Fibroblast of skin of right quadriceps (primary cell): Measurements from ENCODE around the gene SKIDA1.

Experiments
- DNase-seq: peaks from one replicate; pipeline ENCODE4 v3.0.0-alpha.2; 2013

The SKIDA1 gene

GRCh38 chr10:21528236-21529031, 3.0 kb upstream of the SKIDA1 start:
- no peak for DNase-seq

GRCh38 chr10:21527598-21528235, 2.2 kb upstream of the SKIDA1 start:
- peak; percentile 63 for DNase-seq

GRCh38 chr10:21526860-21527597, 1.5 kb upstream of the SKIDA1 start:
- peak; percentile 69 for DNase-seq

- DNase-seq = peak; percentile 94
These were observed 842 bp upstream of the SKIDA1 start for GRCh38 chr10:21526188-21526859.

- peak; percentile 61 for DNase-seq
These were observed 736 bp downstream of the SKIDA1 start for GRCh38 chr10:21524526-21525366.

GRCh38 chr10:21524131-21524525, 1.4 kb downstream of the SKIDA1 start:
- no peak for DNase-seq

GRCh38 chr10:21523557-21524008, 1.9 kb downstream of the SKIDA1 start:
- DNase-seq = peak; percentile 74

- DNase-seq = no peak
These were observed 2.7 kb downstream of the SKIDA1 start for GRCh38 chr10:21522631-21523406.

GRCh38 chr10:21521751-21522533, 3.5 kb downstream of the SKIDA1 start:
- no peak for DNase-seq

GRCh38 chr10:21520949-21521348, 4.5 kb downstream of the SKIDA1 start:
- no peak for DNase-seq

- no peak for DNase-seq
These were observed 5.0 kb downstream of the SKIDA1 start for GRCh38 chr10:21520509-21520908.

GRCh38 chr10:21519941-21520436, 5.5 kb downstream of the SKIDA1 start:
- peak; percentile 78 for DNase-seq

GRCh38 chr10:21519397-21519933, 6.0 kb downstream of the SKIDA1 start:
- DNase-seq = no peak

- peak; percentile 68 for DNase-seq
These were observed 6.7 kb downstream of the SKIDA1 start for GRCh38 chr10:21518641-21519396.

- peak; percentile 84 for DNase-seq
These were observed 7.3 kb downstream of the SKIDA1 start for GRCh38 chr10:21518149-21518640.

- peak; percentile 69 for DNase-seq
These were observed 8.1 kb downstream of the SKIDA1 start for GRCh38 chr10:21517134-21518031.

GRCh38 chr10:21516242-21517131, 9.0 kb downstream of the SKIDA1 start:
- DNase-seq = peak; percentile 66
